Suprapubic skin (tissue), 4 donors: ENCODE results near the gene LTO1. TPM values are rescaled to one million over a fixed set of nuclear protein-coding genes. Genes with fewer than 3 reads are reported as not detected.

Experiments used
- DNase-seq, 2 donors: peaks; one replicate each; pipeline ENCODE4 v3.0.0-alpha.2; 2019; ENCODE audit warnings: low spot score in 2 of 2
- H3K27ac ChIP-seq: fragments of 200-600 bp; sonication (generic); one replicate; pipeline ENCODE4 v1.5.1; 2019
- H3K27me3 ChIP-seq: fragments of 200-600 bp; sonication (generic); one replicate; pipeline ENCODE4 v1.5.1; 2019
- H3K36me3 ChIP-seq: fragments of 200-600 bp; sonication (generic); one replicate; pipeline ENCODE4 v1.5.1; 2019
- H3K4me1 ChIP-seq: fragments of 200-600 bp; sonication (generic); one replicate; pipeline ENCODE4 v1.5.1; 2019
- H3K4me3 ChIP-seq: fragments of 200-600 bp; sonication (generic); one replicate; pipeline ENCODE4 v1.5.1; 2019; ENCODE audit warnings: mild to moderate bottlenecking
- H3K9me3 ChIP-seq: fragments of 200-600 bp; sonication (generic); one replicate; pipeline ENCODE4 v1.5.1; 2019
- CTCF ChIP-seq, 2 donors: fragments of 200-600 bp in 1 of 2; fragments of 450-650 bp in 1 of 2; sonication (generic) in 1 of 2; IDR thresholded peaks; one replicate each; pipeline ENCODE4 v1.5.1; 2016 to 2019; ENCODE audit warnings: antibody characterized with exemption in 2 of 2, mild to moderate bottlenecking in 1 of 2, moderate library complexity in 1 of 2
- EP300 ChIP-seq: sonication (generic); formaldehyde crosslinking; IDR thresholded peaks from one replicate; pipeline ENCODE4 v1.6.1; 2017; ENCODE audit warnings: antibody characterized with exemption
- POLR2A ChIP-seq, 2 donors: fragments of 450-650 bp; IDR thresholded peaks; one replicate each; pipeline ENCODE4 v1.6.1; 2017; ENCODE audit warnings: antibody characterized with exemption in 2 of 2, mild to moderate bottlenecking in 2 of 2, moderate library complexity in 2 of 2
- POLR2AphosphoS5 ChIP-seq, 3 donors: sonication (generic); formaldehyde crosslinking; IDR thresholded peaks; one replicate each; pipeline ENCODE4 v1.6.1; 2017; ENCODE audit warnings: antibody characterized with exemption in 3 of 3
- WGBS: methylation state at CpG from one replicate; pipeline ENCODE4 v1.1.5; 2018; 5-methylcytosine and 5-hydroxymethylcytosine counted together
- total RNA-seq, 4 donors: library from RNA; depleted of rRNA; stranded (reverse); fragments of >200 nt; gene quantifications; one replicate each; pipeline ENCODE4 v1.1.0, GENCODE V29; 2016

LTO1 gene
- total RNA-seq, 4 donors from 2014 or later, result 20.6 to 41.4 (median 22.7) TPM

GRCh38 chr11:69656536-69657455, 18.4 kb downstream of the LTO1 start:
- no peak overlapping the region for H3K27ac ChIP-seq
- peak in 1 of 2 donors; percentile 51 for DNase-seq
- no peak overlapping the region for H3K4me3 ChIP-seq
- no peaks in the 10 kb centered on the region for H3K27me3 ChIP-seq
- H3K4me1 ChIP-seq, result no peaks in the 10 kb centered on the region
- peaks cover 26% of the 10 kb centered on the region for H3K36me3 ChIP-seq
- no peaks in the 10 kb centered on the region for H3K9me3 ChIP-seq
- no peak for TF ChIP-seq EP300
- no peak for TF ChIP-seq CTCF (IDR thresholded peaks at IDR 0.05)
- no peak for TF ChIP-seq POLR2AphosphoS5 (IDR thresholded peaks at IDR 0.05)
- no peak for TF ChIP-seq POLR2A (IDR thresholded peaks at IDR 0.05)
- 82% methylated on average over 20 of the region's 20 CpGs for WGBS

DNA sequence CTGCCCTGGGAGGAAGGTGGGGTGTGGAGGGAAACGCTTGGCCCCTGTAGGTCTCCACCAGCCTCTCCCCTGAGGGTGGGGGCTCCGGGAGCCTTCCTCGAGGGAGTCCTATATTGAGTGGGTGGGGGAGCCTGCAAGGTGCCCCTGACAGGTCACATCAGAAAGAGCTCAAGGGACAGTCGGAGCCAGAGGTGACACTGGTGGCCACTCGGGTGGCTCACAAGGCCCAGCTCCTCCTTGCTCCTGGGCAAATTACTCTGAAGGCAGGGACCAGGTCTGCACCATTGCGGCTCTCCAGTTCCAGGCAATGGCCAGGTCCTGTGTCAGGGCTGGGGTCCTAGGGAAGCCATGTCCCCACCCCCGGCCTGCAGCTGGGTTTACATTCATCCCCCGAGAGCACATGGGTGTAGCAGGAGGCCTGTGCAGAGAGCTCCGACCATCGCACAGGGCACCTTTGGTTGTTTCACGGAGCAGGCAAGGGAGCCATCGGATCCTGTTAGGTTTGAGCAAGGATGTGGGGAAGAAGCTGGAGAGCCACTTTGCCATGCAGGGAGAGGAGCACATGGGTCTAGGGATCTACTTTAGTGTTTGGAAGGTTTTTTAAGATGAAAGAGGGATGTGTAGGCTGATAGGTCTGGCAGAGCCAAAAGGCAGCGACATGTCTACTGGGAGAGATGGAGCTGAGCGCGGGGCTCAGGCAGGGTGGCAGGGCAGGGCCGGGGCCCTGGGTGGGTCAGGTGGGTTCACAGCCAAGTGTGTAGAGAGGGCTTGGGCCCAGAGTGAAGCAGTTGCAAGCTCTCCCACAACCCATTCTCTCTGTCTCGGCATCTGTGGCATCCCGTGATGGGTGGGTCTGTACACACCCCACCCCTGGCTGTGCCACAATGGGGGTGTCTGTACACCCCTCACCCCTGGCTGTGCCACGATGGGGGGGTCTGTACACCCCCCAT, 19.4 kb downstream of the LTO1 start:
- peaks cover 36% of the 10 kb centered on the region for H3K36me3 ChIP-seq
- peak in 1 of 2 donors; percentile 40 for DNase-seq
- no peak for TF ChIP-seq EP300
- TF ChIP-seq POLR2A (IDR thresholded peaks at IDR 0.05), result no peak
- no peak for TF ChIP-seq POLR2AphosphoS5 (IDR thresholded peaks at IDR 0.05)
- TF ChIP-seq CTCF (IDR thresholded peaks at IDR 0.05), result no peak
- no peaks in the 10 kb centered on the region for H3K9me3 ChIP-seq
- no peak overlapping the region for H3K4me3 ChIP-seq
- WGBS, result 84% methylated on average over 16 of the region's 19 CpGs
- H3K27me3 ChIP-seq, result no peaks in the 10 kb centered on the region
- H3K27ac ChIP-seq, result no peak overlapping the region
- no peaks in the 10 kb centered on the region for H3K4me1 ChIP-seq

GRCh38 chr11:69654660-69655478, 20.3 kb downstream of the LTO1 start:
- TF ChIP-seq POLR2A (IDR thresholded peaks at IDR 0.05), result no peak
- no peak for TF ChIP-seq EP300
- no peak for TF ChIP-seq POLR2AphosphoS5 (IDR thresholded peaks at IDR 0.05)
- no peak for TF ChIP-seq CTCF (IDR thresholded peaks at IDR 0.05)
- peaks cover 43% of the 10 kb centered on the region for H3K36me3 ChIP-seq
- H3K27ac ChIP-seq, result no peak overlapping the region
- no peak overlapping the region for H3K4me3 ChIP-seq
- H3K27me3 ChIP-seq, result no peaks in the 10 kb centered on the region
- peak in 1 of 2 donors; percentile 59 for DNase-seq
- no peaks in the 10 kb centered on the region for H3K4me1 ChIP-seq
- no peaks in the 10 kb centered on the region for H3K9me3 ChIP-seq
- WGBS, result 48% methylated on average over 16 of the region's 27 CpGs

- Histone ChIP-seq H3K27me3 (no peaks in the 10 kb centered on the region), H3K4me3 (no peak overlapping the region), H3K36me3 (peaks cover 48% of the 10 kb centered on the region), H3K4me1 (no peaks in the 10 kb centered on the region), H3K9me3 (no peaks in the 10 kb centered on the region), H3K27ac (no peak overlapping the region)
- peak in 1 of 2 donors; percentile 53 for DNase-seq
- TF ChIP-seq POLR2A (IDR thresholded peaks at IDR 0.05), result no peak
- no peak for TF ChIP-seq POLR2AphosphoS5 (IDR thresholded peaks at IDR 0.05)
- no peak for TF ChIP-seq EP300
- no peak for TF ChIP-seq CTCF (IDR thresholded peaks at IDR 0.05)
- 88% methylated on average over 31 of the region's 38 CpGs for WGBS
Observed at GRCh38 chr11:69654001-69654659, 21.0 kb downstream of the LTO1 start.
